HG03354 (cell line): ENCODE results near the gene CFAP44.
"Not testable (repeated sequence)": the region's sequence is repeated elsewhere in the genome, so short reads cannot be mapped to it uniquely, and the experiment has no call there.

ENCODE experiments used
- ATAC-seq: cut with Tn5 transposase; IDR thresholded peaks from one replicate; pipeline ENCODE4 v1.9.1; 2021; ENCODE audit warnings: mild to moderate bottlenecking; ENCODE audit not compliant: unreplicated experiment, poor library complexity, severe bottlenecking

Gene CFAP44

GRCh38 chr3:113441051-113441770 lies at the start of gene CFAP44:
TSS of gene CFAP44 (minus strand) at chr3:113441493. CDS start at chr3:113433664, 7,829 bp downstream.
- ATAC-seq: no peak

DNA sequence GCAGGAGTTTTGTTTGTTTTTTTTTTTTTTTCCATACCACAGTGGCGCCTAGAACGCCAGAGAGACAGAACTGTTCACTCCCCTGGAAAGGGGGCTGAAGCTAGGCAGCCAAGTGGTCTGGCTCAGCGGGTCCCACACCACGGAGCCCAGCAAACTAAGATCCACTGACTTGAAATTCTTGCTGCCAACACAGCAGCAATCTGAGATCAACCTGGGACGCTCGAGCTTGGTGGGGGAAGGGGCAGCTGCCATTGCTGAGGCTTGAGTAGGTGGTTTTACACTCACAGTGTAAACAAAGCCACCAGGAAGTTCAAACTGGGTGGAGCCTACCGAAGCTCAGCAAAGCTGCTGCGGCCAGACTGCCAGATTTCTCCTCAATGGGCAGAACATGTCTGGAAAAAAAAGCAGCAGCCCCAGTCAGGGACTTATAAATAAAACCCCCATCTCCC lies 43.9 kb upstream of the CFAP44 start:
- no peak for ATAC-seq

DNA sequence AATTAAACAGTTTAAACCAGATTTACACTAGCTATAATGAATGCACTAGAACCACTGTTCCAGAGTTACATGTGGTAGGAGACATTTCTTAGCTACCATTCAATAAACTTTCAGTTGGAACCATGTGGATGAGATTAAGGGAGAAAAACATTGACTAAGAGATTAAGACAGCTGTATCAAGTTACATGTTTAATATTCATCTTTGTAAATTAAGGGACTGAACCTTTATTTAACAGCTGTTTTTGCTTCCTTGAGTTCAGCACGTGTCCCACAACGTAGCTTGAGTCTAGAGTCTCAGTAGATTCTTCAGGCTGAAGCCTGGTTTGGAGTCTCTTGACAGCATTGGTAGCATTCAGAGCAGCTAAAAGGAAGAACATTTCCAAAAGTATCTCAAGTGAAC lies 27.2 kb upstream of the CFAP44 start:
- no peak for ATAC-seq

- no peak for ATAC-seq
These were observed 20.2 kb upstream of the CFAP44 start for GRCh38 chr3:113461488-113461887.

DNA sequence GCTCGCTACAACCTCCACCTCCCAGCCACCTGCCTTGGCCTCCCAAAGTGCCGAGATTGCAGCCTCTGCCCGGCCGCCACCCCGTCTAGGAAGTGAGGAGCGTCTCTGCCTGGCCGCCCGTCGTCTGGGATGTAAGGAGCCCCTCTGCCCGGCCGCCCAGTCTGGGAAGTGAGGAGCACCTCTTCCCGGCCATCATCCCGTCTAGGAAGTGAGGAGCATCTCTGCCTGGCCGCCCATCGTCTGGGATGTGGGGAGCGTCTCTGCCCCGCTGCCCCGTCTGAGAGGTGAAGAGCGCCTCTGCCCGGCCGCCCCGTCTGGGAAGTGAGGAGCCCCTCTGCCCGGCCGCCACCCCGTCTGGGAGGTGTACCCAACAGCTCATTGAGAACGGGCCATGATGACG lies 17.3 kb upstream of the CFAP44 start:
- ATAC-seq: not testable (repeated sequence)

- ATAC-seq: no peak
These were observed 14.2 kb upstream of the CFAP44 start for GRCh38 chr3:113455446-113455845.

- no peak for ATAC-seq
These were observed 13.3 kb upstream of the CFAP44 start for GRCh38 chr3:113454630-113455029.

GRCh38 chr3:113454057-113454456 lies 12.8 kb upstream of the CFAP44 start:
- no peak for ATAC-seq

GRCh38 chr3:113450911-113451310 lies 9.6 kb upstream of the CFAP44 start:
- ATAC-seq: no peak

DNA sequence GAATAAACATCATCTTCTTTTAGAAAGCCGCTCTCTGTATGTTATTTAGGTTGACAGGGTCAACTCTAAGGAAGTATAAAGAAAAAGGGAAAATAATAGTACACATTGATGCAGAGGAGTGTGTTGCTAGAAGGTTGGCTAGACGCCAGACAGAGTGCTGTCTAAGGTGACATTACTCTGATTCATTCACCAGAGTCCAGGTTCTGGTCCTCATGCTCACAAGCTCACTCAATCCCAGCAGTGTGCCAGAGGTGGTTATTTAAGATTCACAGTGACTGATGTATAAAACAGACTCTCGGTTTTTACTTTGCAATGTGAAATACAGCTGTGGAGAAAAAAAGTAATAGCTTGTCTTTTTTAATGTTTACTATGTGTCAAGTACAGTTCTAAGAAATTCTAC lies 1.7 kb downstream of the CFAP44 start:
- ATAC-seq: no peak

GRCh38 chr3:113438224-113438623 lies 3.1 kb downstream of the CFAP44 start:
- ATAC-seq: no peak

DNA sequence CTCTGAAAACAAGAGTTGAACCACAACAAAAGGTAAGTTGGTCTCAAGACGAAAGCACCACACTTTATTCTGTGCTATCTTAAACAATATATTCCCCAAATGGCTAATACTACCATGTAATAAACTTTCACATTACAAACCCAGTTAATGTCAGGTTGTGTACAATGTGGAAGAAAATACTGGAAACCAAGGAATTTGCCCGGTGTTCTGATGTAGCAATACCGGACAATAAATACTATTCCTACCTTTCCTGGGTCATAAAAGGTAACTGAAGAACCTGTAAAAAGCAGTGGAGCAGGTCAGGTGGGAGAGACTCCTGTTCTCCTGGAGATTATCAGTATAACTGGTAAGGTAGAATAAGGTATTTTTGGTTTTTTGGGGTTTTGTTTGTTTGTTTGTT lies 3.9 kb downstream of the CFAP44 start:
- no peak for ATAC-seq

GRCh38 chr3:113436809-113437208 lies 4.5 kb downstream of the CFAP44 start:
- ATAC-seq: no peak

GRCh38 chr3:113431811-113432210 lies 9.5 kb downstream of the CFAP44 start:
- ATAC-seq: no peak

- ATAC-seq: no peak
These were observed 12.7 kb downstream of the CFAP44 start for GRCh38 chr3:113428581-113428980.

DNA sequence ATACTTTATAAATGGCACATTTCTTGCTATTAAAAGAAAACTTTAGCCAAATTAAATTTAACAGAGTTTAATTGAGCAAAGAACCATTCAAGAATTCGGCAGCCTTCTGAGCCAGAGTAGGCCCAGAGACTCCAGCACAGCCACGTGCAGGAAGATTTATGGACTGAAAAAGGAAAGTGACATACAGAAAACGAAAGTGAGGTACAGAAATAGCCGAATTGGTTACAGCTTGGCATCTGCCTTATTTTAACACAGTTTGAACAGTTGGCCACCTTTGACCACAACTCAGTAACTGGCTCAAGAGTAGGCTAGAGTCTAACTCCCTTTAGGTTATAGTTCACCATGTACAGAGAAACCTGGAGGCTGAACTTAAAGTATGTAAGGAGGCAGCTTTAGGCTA lies 17.6 kb downstream of the CFAP44 start:
- ATAC-seq: no peak

GRCh38 chr3:113421082-113421481 lies 20.2 kb downstream of the CFAP44 start:
- no peak for ATAC-seq

DNA sequence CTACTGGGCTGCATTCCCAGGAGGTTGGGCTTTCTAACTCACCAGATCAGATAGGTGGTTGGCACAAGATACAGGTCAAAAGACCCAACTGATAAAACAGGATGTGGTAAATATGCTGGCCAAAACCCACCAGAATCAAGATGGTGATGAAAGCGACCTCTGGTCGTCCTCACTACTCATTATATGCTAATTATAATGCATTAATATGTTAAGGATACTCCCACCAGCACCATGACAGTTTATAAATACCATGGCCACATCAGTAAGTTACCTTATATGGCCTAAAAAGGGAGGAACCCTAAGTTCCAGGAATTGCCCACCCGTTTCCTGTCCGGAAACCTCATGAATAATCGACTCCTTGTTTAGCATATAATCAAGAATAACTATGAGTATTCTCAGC lies 31.6 kb downstream of the CFAP44 start:
- no peak for ATAC-seq

DNA sequence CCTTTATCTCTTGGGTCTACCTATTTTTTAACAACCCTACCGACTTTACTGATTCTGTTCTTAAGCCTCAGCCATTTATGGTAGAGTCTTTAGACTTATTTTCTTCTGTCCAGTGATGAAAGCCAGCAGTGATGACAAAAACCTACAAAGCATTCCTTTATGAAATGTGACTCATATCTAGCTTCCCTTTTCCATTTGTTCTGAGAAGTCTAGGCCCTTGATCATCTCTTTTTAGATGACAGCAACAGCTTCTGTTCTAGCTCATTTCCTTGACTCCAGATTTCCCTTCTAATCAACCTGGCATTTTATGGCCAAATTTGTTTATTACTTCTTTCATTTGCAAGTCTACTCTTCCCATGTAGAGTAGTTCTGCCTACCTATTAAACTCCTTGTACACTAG lies 36.1 kb downstream of the CFAP44 start:
- ATAC-seq: no peak

- ATAC-seq: no peak
These were observed 36.7 kb downstream of the CFAP44 start for GRCh38 chr3:113404637-113405036.
